Neutrophil (primary cell): ENCODE results near the gene GOLGA7B.

Source experiments
- H3K27ac ChIP-seq: fragments of 200-600 bp; sonication (generic); 2 replicates; pipeline ENCODE4 v1.5.1; 2016; ENCODE audit warnings: mild to moderate bottlenecking, moderate library complexity
- H3K27me3 ChIP-seq: fragments of 200-600 bp; sonication (generic); 2 replicates; pipeline ENCODE4 v1.6.0; 2016; ENCODE audit warnings: mild to moderate bottlenecking
- H3K36me3 ChIP-seq: fragments of 200-600 bp; sonication (generic); 2 replicates; pipeline ENCODE4 v1.5.1; 2017
- H3K4me1 ChIP-seq, 2 experiments: fragments of 200-600 bp in 1 of 2; sonication (generic) in 1 of 2; 1 replicate in 1 of 2; 2 replicates in 1 of 2; pipeline versions ENCODE4 v1.5.1 to v1.6.1; 2013 to 2016; ENCODE audit warnings: low read depth in 1 of 2, low read length in 1 of 2, mild to moderate bottlenecking in 1 of 2, moderate library complexity in 1 of 2; ENCODE audit not compliant: control insufficient read depth in 1 of 2, insufficient read depth in 1 of 2
- H3K4me3 ChIP-seq, 2 experiments: fragments of 200-600 bp in 1 of 2; sonication (generic) in 1 of 2; 1 replicate in 1 of 2; 2 replicates in 1 of 2; pipeline ENCODE4 v1.5.1; 2013 to 2016; ENCODE audit warnings: low read depth in 1 of 2, low read length in 1 of 2, mild to moderate bottlenecking in 1 of 2, moderate library complexity in 1 of 2
- H3K9me3 ChIP-seq: fragments of 200-600 bp; sonication (generic); 2 replicates; pipeline ENCODE4 v1.5.1; 2016
- TF ChIP-seq, protein P1 (sequence below): fragments of 200-600 bp; sonication (generic); IDR thresholded peaks from 2 replicates; pipeline ENCODE4 v1.5.1; 2016; ENCODE audit warnings: antibody characterized with exemption

The GOLGA7B gene

DNA sequence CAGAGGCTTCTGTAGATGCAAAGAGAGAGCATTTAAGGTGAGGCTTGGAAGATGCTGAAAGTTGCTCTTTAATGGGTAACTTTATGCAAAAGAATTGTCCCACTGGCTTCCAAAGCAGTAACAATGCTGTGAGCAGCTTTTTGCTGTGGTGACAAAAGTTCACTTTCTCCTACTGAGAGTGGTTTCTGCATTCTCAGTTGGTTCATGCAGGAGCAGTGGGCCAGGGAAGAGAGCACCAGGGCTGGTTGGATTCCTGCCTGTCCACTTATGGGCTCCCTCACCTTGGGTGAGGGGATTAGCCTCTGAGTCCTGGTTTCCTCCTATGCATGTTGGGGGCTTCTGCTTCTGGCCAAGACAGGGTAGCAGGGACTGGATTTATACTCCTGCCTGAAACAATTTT is 31.1 kb upstream of the GOLGA7B start:
- peaks cover 11 to 14% of the 10 kb centered on the region in 2 experiments for H3K4me1 ChIP-seq
- TF ChIP-seq, protein P1, sequence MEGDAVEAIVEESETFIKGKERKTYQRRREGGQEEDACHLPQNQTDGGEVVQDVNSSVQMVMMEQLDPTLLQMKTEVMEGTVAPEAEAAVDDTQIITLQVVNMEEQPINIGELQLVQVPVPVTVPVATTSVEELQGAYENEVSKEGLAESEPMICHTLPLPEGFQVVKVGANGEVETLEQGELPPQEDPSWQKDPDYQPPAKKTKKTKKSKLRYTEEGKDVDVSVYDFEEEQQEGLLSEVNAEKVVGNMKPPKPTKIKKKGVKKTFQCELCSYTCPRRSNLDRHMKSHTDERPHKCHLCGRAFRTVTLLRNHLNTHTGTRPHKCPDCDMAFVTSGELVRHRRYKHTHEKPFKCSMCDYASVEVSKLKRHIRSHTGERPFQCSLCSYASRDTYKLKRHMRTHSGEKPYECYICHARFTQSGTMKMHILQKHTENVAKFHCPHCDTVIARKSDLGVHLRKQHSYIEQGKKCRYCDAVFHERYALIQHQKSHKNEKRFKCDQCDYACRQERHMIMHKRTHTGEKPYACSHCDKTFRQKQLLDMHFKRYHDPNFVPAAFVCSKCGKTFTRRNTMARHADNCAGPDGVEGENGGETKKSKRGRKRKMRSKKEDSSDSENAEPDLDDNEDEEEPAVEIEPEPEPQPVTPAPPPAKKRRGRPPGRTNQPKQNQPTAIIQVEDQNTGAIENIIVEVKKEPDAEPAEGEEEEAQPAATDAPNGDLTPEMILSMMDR, result no peak
- no peaks in the 10 kb centered on the region for H3K9me3 ChIP-seq
- no peak overlapping the region for H3K4me3 ChIP-seq
- H3K27me3 ChIP-seq, result peaks cover 37% of the 10 kb centered on the region
- no peaks in the 10 kb centered on the region for H3K36me3 ChIP-seq
- no peak overlapping the region for H3K27ac ChIP-seq

DNA sequence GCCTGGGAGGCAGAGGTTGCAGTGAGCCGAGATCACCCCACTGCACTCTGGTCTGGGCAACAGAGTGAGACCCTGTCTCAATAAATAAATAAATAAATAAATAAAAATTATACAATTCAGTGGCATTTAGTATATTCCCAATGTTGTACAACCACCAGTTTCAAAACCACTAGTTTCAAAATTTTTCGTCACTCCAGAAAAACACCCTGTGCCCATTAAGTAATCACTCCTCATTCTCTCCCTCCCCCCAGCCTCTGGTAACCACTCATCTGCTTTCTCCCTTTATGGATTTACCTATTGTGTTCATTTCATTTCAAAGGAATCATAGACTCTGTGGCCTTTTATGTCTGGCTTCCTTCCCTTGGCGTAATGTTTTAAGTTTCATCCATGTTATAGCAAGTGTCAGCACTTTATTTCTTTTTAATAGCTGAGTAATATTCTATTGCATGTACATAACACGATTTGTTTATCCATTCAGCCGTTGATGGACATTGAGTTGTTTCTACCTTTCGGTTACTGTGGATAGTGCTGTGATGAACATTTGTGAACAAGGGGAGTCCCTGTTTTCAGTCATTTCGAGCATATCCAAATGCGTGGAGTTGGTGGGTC is 29.4 kb upstream of the GOLGA7B start:
- Histone ChIP-seq H3K27ac (no peak overlapping the region), H3K4me3 (no peak overlapping the region), H3K4me1 (peaks cover 11 to 14% of the 10 kb centered on the region in 2 experiments), H3K9me3 (no peaks in the 10 kb centered on the region), H3K36me3 (no peaks in the 10 kb centered on the region), H3K27me3 (peaks cover 35% of the 10 kb centered on the region)
- TF ChIP-seq, protein P1, result no peak

DNA sequence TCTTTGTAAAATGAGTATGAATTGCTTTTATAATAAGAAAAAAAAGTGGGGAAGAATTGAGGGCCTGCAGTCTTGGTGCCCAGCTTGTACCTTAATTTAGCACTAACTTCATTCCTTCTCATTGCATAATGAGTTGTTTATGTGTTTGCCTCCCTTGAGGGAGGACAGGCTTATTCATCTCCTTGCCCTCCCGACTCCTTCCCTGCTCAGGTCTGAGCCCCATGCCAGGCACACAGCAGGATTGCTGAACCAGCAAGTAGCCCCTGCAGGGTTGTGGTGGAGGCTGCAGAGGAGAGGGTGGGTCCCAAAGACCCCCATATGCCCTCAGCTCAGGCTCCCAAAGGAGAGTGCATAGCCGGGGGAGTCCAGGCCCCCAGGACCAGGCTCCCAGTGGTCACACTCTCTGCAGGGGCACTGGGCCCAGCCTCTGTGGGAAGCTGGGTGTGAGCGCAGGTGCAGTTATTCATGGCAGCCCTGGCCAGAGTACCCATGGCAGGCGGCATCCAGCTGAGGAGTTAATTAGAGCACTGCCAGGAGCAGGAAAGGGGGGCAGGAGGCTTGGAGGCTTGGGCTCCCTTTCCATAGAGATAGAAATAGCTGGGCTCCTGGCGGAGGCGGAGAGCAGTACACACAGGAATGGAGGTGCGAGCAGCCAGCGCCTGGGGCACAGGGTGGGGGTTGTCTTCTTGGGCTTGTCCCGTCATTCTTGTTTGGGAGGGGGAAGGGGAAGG is 28.2 kb upstream of the GOLGA7B start:
- H3K4me3 ChIP-seq, result no peak overlapping the region
- no peaks in the 10 kb centered on the region for H3K36me3 ChIP-seq
- H3K27me3 ChIP-seq, result peaks cover 28% of the 10 kb centered on the region
- H3K4me1 ChIP-seq, result peaks cover 11 to 14% of the 10 kb centered on the region in 2 experiments
- no peaks in the 10 kb centered on the region for H3K9me3 ChIP-seq
- TF ChIP-seq, protein P1, result no peak
- H3K27ac ChIP-seq, result no peak overlapping the region

DNA sequence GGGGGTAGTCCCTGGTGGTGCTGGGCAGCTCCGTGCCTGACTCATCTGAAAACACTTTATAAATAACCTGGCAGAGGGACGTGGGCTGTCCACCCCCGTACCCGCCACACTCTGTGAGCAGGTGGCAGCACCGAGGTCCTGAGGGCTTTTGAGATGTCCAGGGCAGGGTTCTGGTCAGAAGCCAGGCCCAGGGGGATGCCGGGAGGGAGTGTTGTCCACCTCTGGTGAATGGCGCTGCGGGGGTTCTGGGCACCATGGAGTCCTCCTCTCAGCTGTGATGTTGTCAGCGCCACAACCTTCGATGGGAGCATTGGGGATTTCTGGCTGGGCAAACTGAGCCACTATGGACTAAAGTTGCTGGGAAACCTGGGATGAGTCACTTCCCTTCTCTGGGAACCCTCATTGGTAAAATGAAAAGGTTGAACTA is 27.4 kb upstream of the GOLGA7B start:
- H3K27ac ChIP-seq, result no peak overlapping the region
- no peak overlapping the region for H3K4me3 ChIP-seq
- H3K36me3 ChIP-seq, result no peaks in the 10 kb centered on the region
- TF ChIP-seq, protein P1, result no peak
- peaks cover 11 to 14% of the 10 kb centered on the region in 2 experiments for H3K4me1 ChIP-seq
- no peaks in the 10 kb centered on the region for H3K9me3 ChIP-seq
- H3K27me3 ChIP-seq, result peaks cover 31% of the 10 kb centered on the region

DNA sequence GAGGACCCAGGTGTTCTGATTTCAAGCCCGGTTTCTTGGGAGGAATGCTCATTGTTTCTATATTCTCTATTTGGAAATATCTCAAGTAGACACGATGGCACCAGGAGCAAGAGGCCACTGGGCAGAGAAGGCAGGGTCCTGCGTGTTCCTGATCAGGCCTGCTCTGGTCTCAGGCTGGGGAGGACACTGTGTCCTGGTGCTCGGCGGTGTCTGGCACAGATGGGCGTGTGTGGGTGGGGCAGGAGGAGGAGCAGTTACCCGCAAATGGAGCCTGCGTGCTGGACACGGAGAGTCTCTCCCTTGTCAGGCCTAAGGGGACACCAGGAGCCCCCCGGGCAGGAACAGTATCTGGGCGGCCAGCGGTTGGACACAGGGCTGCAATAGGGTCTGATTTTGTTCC is 25.9 kb upstream of the GOLGA7B start:
- Histone ChIP-seq H3K4me1 (peaks cover 11 to 14% of the 10 kb centered on the region in 2 experiments), H3K27ac (no peak overlapping the region), H3K36me3 (no peaks in the 10 kb centered on the region), H3K27me3 (peaks cover 40% of the 10 kb centered on the region), H3K4me3 (no peak overlapping the region), H3K9me3 (no peaks in the 10 kb centered on the region)
- TF ChIP-seq, protein P1, result no peak
